H4 (cell line): Measurements from ENCODE around the gene MDM4. TPM values are rescaled to one million over a fixed set of nuclear protein-coding genes. Genes with fewer than 3 reads are reported as not detected.
"Not testable (repeated sequence)": the region's sequence is repeated elsewhere in the genome, so short reads cannot be mapped to it uniquely, and the experiment has no call there.

Experiments used
- DNase-seq: peaks from one replicate; pipeline ENCODE4 v3.0.0-alpha.2; 2015; ENCODE audit warnings: low spot score
- total RNA-seq: library from RNA; depleted of rRNA; stranded (reverse); fragments of >200 nt; shearing (Covaris generic); gene quantifications from 2 replicates; pipeline ENCODE4 v1.2.3, GENCODE V29; 2014

Gene MDM4
- total RNA-seq, 1 experiment from 2014 or later, result 5.9 TPM

GRCh38 chr1:204562075-204562990, 46.1 kb downstream of the MDM4 start:
- DNase-seq, result no peak

DNA sequence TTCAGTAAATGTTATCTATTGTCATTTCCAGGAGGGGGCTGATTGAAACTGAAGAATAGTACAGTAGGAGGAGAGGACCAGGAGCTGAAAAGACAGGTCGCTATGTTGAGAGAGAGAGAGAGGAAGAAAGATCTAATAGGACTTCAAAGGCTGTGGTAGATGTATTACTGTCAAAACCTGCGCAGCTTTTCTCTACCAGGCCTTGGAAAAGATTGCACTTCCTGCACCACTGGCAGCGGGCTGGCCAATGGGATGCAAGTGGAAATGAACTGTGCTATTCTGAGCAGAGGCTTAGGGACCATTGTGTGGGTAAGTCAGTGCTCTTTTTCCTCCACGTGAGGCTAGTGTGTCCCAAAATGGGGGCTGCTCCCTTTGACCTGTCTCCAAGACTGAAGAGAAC, 47.1 kb downstream of the MDM4 start:
- no peak for DNase-seq

DNA sequence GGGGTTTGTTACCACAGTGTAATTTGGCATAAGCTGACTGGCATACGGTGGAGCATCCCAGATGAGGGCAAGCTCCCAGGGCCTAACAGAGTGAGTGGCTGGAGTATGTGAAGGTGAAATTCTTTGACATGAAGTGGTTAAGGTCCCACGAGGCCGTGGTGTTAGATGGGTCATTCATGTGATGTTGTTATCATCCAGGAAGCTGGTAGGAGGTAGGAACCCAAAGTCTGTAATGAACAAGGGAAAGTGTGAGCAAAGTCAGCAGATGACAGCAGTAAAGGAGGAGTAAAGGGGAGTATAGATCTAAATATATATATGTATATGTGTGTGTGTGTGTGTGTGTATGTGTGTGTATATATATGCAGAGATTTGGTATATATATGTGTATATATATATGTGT, 47.6 kb downstream of the MDM4 start:
- no peak for DNase-seq

DNA sequence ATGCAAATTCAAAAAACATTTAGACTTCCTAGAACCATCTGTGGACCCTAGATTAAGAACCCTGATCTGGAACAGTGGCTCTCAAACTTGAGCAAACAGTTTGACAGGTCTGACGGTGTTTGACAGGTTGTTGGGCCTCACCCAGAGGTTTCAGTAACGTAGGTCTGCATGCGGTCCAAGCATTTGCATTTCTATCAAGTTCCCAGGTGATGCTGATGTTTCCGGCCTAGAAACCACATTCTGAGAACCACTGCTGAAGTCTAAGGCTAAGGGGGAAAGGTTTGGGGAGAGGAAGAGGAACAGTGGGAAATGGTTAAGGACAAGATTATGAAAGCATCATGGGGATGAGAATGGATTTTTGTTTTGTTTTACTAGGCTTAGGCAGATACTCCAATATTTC, 48.6 kb downstream of the MDM4 start:
- no peak for DNase-seq

GRCh38 chr1:204565617-204566582, 49.7 kb downstream of the MDM4 start:
- DNase-seq, result peak; percentile 64

DNA sequence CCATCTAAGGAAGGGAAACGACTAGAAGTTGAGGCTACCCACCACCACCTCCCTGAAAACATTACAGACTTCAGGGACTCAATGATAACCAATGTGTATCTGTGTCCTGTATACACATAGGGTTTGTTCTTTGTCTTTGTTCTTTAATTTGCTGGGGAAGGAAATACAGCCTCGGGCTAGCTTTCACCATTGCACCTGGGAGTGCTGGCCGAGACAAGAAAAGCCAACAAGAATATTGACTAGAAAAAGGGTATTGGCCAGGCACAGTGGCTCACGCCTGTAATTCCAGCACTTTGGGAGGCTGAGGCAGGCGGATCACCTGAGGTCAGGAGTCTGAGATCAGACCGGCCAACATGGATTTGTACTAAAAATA, 50.4 kb downstream of the MDM4 start:
- DNase-seq, result no peak

- DNase-seq, result no peak
Observed at GRCh38 chr1:204567071-204567470, 50.9 kb downstream of the MDM4 start.

DNA sequence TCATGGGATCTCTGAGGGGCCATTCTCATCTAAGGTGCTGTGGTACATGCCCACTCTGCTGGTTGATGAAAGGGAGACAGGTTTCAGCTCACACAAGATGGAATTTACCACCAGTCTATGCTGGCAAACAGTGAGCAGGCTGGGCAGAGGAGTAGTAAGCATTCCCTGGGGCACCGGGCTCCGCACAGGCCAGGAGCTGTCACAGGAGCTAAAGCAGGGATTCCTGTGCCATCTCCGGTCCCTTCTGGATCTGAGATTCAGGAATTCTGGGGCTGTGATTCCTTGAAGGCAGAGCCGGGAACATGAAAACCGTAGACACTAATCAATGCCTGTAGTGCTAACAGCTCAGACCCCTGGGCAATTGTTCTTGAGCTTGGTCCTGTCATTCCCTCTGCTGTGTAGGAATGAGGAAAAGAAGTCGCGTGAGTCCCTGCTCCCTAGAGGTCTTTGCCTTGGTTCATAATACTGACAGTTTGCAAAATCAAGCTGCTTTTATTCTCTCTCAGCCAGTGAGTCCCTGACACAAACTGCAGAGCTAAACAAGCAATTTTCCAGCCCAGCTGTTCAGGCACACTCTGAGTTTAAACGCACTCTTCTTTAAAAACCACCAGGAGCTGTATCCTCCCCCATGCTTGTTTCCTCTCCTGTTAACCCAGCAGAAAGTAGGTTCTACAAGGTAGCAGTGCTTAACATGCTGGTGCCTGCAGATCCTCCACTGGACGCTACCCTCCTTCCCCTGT, 52.5 kb downstream of the MDM4 start:
- no peak for DNase-seq

DNA sequence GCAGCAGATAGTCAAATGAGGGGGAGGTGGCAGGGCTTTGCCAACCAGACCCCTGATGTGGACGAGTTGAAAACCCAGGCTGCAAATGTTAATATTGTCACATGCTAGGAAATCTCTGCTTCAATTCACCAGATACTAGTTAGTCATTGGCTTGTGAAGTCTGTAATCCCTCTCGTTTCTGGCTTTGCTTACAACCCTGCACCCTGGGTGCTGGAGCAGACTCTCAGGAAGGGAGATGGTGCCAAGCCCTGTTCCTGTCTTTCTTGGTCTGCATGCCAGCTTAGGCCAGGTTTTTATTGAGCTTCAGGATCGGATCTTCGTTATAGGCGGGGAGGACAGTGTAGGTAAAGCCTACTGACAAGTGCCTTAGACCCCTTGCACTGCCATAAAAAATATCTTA, 53.3 kb downstream of the MDM4 start:
- no peak for DNase-seq

DNA sequence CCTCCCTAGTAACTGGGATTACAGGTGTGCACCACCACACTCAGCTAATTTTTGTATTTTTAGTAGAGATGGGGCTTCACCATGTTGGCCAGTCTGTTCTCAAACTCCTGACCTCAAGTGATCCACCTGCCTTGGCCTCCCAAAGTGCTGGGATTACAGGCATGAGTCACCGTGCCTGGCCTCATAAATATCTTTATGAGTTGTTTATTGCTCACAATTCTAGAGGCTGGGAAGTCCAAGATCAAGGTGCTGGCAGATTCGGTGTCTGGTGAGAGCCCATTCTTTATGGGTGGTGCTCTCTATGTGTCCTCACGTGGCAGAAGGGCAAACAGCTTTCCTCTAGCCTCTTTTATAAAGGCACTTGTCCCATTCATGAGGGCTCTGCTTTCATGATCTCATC, 53.8 kb downstream of the MDM4 start:
- DNase-seq, result not testable (repeated sequence)

DNA sequence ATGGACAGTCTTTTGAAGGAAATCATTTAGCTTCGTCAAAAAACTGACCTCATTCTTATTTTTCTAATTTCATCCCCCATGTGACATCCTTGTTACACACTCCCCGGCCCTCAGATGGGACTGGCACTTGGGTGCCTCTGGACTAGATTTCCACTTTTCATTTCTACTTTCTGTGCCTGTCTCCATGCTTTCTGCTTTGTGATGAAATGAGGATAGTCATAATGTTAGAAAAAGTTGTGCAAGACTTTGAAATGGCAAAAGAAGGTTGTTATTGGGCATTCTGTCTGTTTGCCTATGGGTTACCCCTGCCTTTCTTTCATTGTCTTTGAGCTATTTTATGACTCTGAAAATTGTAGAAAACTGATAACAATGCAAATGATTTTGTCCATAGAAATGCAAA, 54.9 kb downstream of the MDM4 start:
- DNase-seq, result no peak

DNA sequence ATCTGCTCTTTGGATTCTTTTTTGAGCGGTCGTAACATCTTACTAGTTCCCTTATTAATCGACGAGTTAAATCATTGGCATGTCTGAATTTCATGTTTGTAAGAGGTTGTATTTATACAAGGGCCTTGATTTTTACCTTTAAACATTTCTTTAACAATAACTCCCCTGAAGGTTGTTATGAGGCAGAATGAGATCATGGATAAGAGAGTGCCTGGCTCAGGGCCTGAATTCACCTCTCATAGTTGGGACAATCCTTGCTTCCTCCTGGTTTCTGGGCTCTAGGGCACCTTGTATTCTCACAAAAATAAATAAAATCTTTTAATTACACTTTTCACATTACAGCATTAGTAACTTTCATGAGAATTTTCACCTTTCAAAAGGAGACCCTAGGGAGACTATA, 55.4 kb downstream of the MDM4 start:
- no peak for DNase-seq

- DNase-seq, result no peak
Observed at GRCh38 chr1:204572923-204573922, 57.0 kb downstream of the MDM4 start.

DNA sequence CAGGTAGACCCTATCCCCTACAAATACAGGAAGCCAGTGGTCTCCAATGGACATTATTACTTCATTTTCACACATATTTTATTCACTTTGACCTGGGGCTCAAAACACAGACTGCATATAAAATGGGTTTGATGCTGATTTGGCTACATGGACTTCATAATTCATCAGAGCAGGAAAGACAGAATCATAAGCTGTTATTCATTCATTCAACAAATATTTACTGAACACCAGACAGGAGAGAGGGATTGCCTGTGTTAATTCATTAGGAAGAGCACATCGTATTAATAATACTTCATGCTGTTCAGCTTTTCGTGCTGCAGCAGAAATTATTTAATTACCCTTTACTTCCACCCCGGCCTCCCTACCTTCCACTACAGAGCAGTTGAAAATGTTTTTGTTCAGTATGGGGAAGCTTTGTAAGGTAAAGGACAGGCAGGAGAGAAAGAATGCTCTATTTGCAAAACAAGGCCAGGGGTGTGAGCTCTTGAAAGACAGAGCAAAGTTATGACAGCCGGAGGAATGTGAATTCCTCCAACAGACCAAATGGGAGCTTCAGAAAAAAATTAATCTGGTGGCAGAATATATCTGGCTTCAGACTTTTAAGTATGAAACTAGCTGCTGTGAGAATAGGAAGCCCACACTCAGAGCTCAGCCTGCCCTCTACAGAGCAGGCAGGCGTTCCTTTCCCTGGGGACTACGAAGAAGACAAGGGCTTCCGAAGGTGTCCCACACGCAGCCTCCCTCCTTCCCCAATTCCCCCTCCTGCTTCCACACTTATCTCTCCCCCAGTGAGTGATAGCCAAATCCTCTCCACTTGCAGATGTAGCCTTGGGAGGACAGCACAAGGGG, 58.0 kb downstream of the MDM4 start:
- DNase-seq, result no peak

DNA sequence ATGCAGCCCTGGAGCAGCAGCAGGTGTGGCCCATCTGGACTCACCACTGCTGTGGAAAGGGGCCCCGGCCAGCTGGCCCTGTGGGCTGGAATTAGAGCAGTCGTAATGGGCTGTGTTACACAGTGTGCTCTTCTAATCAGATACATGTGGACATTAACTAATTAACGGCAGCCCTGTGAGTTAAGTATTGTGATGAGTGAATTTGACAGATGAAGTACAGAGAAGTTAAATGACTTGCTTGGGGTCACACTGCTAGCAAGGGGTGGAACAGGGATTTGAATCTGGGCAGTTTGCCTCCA, 58.6 kb downstream of the MDM4 start:
- no peak for DNase-seq

- DNase-seq, result no peak
Observed at GRCh38 chr1:204575221-204576190, 59.3 kb downstream of the MDM4 start.

GRCh38 chr1:204576422-204576821, 60.2 kb downstream of the MDM4 start:
- DNase-seq, result no peak

DNA sequence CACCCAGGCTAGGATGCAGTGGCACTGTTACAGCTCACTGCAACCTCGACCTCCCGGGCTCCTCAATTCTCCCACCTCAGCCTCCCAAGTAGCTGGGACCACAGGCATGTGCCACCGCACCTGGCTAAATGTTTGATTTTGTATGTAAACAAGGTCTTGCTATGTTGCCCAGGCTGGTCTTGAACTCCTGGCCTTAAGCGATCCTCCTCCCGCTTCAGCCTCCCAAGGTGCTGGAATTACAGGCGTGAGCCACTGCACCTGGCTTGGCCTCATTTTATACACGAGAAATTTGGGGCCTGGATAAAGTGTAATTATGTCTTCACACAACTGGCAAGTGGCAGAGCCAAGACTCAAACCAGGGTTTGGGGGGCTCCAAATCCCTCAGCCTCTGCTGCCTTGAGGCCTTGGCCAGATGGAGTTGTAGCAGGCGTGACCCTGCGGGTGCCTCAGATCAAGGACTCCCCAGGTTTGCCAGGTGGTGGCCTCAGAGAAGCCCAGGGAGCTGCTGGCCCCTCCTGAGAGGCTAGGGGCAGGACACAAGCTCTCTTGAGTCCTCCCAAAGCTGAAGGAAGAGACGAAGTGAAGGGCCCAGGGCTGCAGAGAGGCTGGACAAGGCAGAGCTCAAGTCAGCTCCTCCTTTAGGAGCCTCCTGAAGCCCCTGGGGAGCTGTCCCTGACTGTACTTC, 61.7 kb downstream of the MDM4 start:
- no peak for DNase-seq
